Upper lobe of left lung (tissue), 6 donors: ENCODE results near the gene CAMK4. TPM values are rescaled to one million over a fixed set of nuclear protein-coding genes. Genes with fewer than 3 reads are reported as not detected.

Experiments
- ATAC-seq, 2 donors: fragments of 200-7000 bp; cut with Tn5 transposase; one replicate each; pipeline ENCODE4 v1.9.1; 2022; ENCODE audit warnings: mild to moderate bottlenecking in 2 of 2, moderate library complexity in 2 of 2; ENCODE audit not compliant: low FRiP score in 2 of 2
- DNase-seq, 2 donors: peaks; one replicate each; pipeline ENCODE4 v3.0.0-alpha.2; 2019 to 2020
- H3K27ac ChIP-seq, 4 donors: fragments of 200-600 bp; sonication (generic); one replicate each; pipeline ENCODE4 v1.5.1; 2016 to 2019
- H3K27me3 ChIP-seq, 4 donors: fragments of 200-600 bp; sonication (generic); one replicate each; pipeline ENCODE4 v1.5.1; 2017 to 2019
- H3K36me3 ChIP-seq, 4 donors: fragments of 200-600 bp; sonication (generic); one replicate each; pipeline ENCODE4 v1.5.1; 2016 to 2019
- H3K4me1 ChIP-seq, 4 donors: fragments of 200-600 bp; sonication (generic); one replicate each; pipeline ENCODE4 v1.5.1; 2018 to 2019
- H3K4me3 ChIP-seq, 4 donors: fragments of 200-600 bp; sonication (generic); one replicate each; pipeline ENCODE4 v1.5.1; 2017 to 2019; ENCODE audit warnings: mild to moderate bottlenecking in 2 of 4, moderate library complexity in 1 of 4
- H3K9me3 ChIP-seq, 4 donors: fragments of 200-600 bp; sonication (generic); one replicate each; pipeline ENCODE4 v1.5.1; 2018 to 2019
- CTCF ChIP-seq, 6 experiments: fragments of 450-650 bp in 4 of 6; fragments of 200-600 bp in 2 of 6; sonication (generic) in 2 of 6; IDR thresholded peaks; one replicate each; pipeline ENCODE4 v1.5.1; 2016 to 2019; ENCODE audit warnings: antibody characterized with exemption in 6 of 6
- EP300 ChIP-seq, 4 donors: sonication (generic); formaldehyde crosslinking; IDR thresholded peaks; one replicate each; pipeline ENCODE4 v1.5.1; 2017; ENCODE audit warnings: antibody characterized with exemption in 4 of 4, control low read depth in 2 of 4
- POLR2A ChIP-seq, 4 donors: fragments of 450-650 bp; IDR thresholded peaks; one replicate each; pipeline ENCODE4 v1.5.1; 2016 to 2017; ENCODE audit warnings: antibody characterized with exemption in 4 of 4, mild to moderate bottlenecking in 2 of 4
- POLR2AphosphoS5 ChIP-seq, 2 donors: sonication (generic); formaldehyde crosslinking; IDR thresholded peaks; one replicate each; pipeline ENCODE4 v1.5.1; 2017; ENCODE audit warnings: antibody characterized with exemption in 2 of 2
- WGBS, 2 donors: methylation state at CpG; one replicate each; pipeline ENCODE4 v1.1.5; 2017 to 2018; 5-methylcytosine and 5-hydroxymethylcytosine counted together
- total RNA-seq, 6 donors: library from RNA; depleted of rRNA in 4 of 6; stranded (reverse); fragments of >200 nt in 4 of 6; gene quantifications; one replicate each; pipeline versions ENCODE4 v1.1.0 to v1.2.1, GENCODE V29; 2016 to 2021
- donor health status: DM: no; HTN: no; CAD: no; lungs with moderate emphysema.
- donor health status: DM: no; HTN: yes; CAD: no; lungs with severe emphysema.

Gene CAMK4
- total RNA-seq, 6 donors from 2014 or later, result 1.8 to 36.7 (median 2.2) TPM

GRCh38 chr5:111313017-111313724 is 89.0 kb downstream of the CAMK4 start:
- no peak for TF ChIP-seq EP300 (IDR thresholded peaks at IDR 0.05)
- TF ChIP-seq POLR2AphosphoS5 (IDR thresholded peaks at IDR 0.05), result no peak
- no peak for TF ChIP-seq CTCF (IDR thresholded peaks at IDR 0.05)
- no peak for TF ChIP-seq POLR2A (IDR thresholded peaks at IDR 0.05)
- ATAC-seq, result no peak
- H3K27me3 ChIP-seq, result no peaks in the 10 kb centered on the region
- H3K36me3 ChIP-seq, result no peaks in the 10 kb centered on the region
- WGBS, 2 donors, result 55 to 76% methylated on average over 2 of the region's 2 CpGs
- H3K9me3 ChIP-seq, result no peaks in the 10 kb centered on the region
- H3K27ac ChIP-seq, result no peak overlapping the region
- no peaks in the 10 kb centered on the region for H3K4me1 ChIP-seq
- DNase-seq, result no peak
- H3K4me3 ChIP-seq, result no peak overlapping the region

- WGBS, 2 donors, result 11 to 27% methylated on average over 1 of the region's 1 CpG
- TF ChIP-seq POLR2A (IDR thresholded peaks at IDR 0.05) (no peak), CTCF (IDR thresholded peaks at IDR 0.05) (no peak), POLR2AphosphoS5 (IDR thresholded peaks at IDR 0.05) (no peak), EP300 (IDR thresholded peaks at IDR 0.05) (no peak)
- no peaks in the 10 kb centered on the region for H3K9me3 ChIP-seq
- H3K36me3 ChIP-seq, result no peaks in the 10 kb centered on the region
- no peaks in the 10 kb centered on the region for H3K4me1 ChIP-seq
- no peak overlapping the region for H3K4me3 ChIP-seq
- H3K27ac ChIP-seq, result no peak overlapping the region
- ATAC-seq, result no peak
- DNase-seq, result no peak
- no peaks in the 10 kb centered on the region for H3K27me3 ChIP-seq
Observed at GRCh38 chr5:111320953-111321352, 96.8 kb downstream of the CAMK4 start.

- no peak for TF ChIP-seq EP300 (IDR thresholded peaks at IDR 0.05)
- TF ChIP-seq CTCF (IDR thresholded peaks at IDR 0.05), result no peak
- no peak for TF ChIP-seq POLR2AphosphoS5 (IDR thresholded peaks at IDR 0.05)
- TF ChIP-seq POLR2A (IDR thresholded peaks at IDR 0.05), result no peak
- Histone ChIP-seq H3K36me3 (no peaks in the 10 kb centered on the region), H3K4me3 (no peak overlapping the region), H3K27ac (no peak overlapping the region), H3K9me3 (no peaks in the 10 kb centered on the region), H3K4me1 (no peaks in the 10 kb centered on the region), H3K27me3 (no peaks in the 10 kb centered on the region)
- ATAC-seq (no peak), DNase-seq (no peak)
Observed at GRCh38 chr5:111321376-111321775, 97.2 kb downstream of the CAMK4 start.

GRCh38 chr5:111326551-111326950 is 102.4 kb downstream of the CAMK4 start:
- ATAC-seq, result no peak
- TF ChIP-seq POLR2AphosphoS5 (IDR thresholded peaks at IDR 0.05), result no peak
- TF ChIP-seq POLR2A (IDR thresholded peaks at IDR 0.05), result no peak
- no peak for TF ChIP-seq CTCF (IDR thresholded peaks at IDR 0.05)
- WGBS, 2 donors, result 85 to 88% methylated on average over 4 of the region's 4 CpGs
- Histone ChIP-seq H3K27ac (no peak overlapping the region), H3K27me3 (no peaks in the 10 kb centered on the region), H3K4me3 (no peak overlapping the region), H3K9me3 (no peaks in the 10 kb centered on the region), H3K36me3 (no peaks in the 10 kb centered on the region), H3K4me1 (no peaks in the 10 kb centered on the region)
- no peak for DNase-seq

- Histone ChIP-seq H3K4me3 (no peak overlapping the region), H3K4me1 (no peaks in the 10 kb centered on the region), H3K36me3 (no peaks in the 10 kb centered on the region), H3K27me3 (no peaks in the 10 kb centered on the region), H3K27ac (no peak overlapping the region), H3K9me3 (no peaks in the 10 kb centered on the region)
- no peak for ATAC-seq
- TF ChIP-seq CTCF (IDR thresholded peaks at IDR 0.05), result no peak
- TF ChIP-seq EP300 (IDR thresholded peaks at IDR 0.05), result no peak
- TF ChIP-seq POLR2AphosphoS5 (IDR thresholded peaks at IDR 0.05), result no peak
- TF ChIP-seq POLR2A (IDR thresholded peaks at IDR 0.05), result no peak
- DNase-seq, result no peak
- 73 to 83% methylated on average over 1 of the region's 1 CpG for WGBS, 2 donors
Observed at GRCh38 chr5:111337133-111337532, 112.9 kb downstream of the CAMK4 start.
